ENCODE measurements around the gene SQOR.

DNA sequence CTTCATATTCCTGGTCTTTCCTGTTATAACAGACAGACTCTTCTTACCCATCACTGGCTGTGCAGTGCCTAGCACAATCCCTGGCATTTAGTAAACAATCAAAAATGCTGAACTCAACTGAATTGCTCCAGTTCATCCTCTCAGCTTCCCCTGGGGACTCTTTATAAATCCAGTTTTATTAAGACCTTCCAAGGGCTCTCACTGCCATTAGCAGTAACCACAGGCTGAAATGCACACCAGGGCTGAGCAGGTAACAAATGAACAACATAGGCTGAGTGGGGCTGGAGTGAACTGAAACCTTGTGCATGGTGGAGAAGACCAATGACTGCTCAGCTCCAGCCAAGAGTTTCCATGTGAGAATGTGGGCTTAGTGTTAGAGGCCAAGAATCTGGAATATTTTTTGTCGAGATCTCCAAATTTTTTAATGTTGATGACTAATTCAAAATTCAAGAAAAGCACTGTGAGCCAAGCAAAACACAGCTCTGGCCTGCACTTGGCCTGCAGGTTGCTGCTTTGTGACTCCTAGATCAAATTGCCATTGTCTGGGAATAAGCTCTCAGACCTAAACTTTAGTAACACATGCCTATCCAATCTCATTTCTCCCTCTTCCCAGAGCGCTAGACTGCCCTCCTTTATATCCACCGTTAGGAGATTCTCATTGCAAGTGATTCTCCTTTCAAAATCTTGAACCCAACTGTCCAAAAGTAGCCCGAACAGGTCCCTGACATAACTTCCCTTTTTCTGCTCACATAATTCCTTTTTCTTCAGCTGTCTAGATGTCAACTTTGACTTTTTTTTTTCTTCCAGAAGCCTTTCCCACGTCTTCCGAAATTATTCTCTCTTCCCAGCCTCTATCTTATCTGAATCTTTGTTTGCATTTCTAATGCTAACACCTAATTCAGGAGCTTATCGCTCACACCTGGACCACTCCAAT lies 7.4 kb downstream of the SQOR start:
- TF ChIP-seq, protein P1, sequence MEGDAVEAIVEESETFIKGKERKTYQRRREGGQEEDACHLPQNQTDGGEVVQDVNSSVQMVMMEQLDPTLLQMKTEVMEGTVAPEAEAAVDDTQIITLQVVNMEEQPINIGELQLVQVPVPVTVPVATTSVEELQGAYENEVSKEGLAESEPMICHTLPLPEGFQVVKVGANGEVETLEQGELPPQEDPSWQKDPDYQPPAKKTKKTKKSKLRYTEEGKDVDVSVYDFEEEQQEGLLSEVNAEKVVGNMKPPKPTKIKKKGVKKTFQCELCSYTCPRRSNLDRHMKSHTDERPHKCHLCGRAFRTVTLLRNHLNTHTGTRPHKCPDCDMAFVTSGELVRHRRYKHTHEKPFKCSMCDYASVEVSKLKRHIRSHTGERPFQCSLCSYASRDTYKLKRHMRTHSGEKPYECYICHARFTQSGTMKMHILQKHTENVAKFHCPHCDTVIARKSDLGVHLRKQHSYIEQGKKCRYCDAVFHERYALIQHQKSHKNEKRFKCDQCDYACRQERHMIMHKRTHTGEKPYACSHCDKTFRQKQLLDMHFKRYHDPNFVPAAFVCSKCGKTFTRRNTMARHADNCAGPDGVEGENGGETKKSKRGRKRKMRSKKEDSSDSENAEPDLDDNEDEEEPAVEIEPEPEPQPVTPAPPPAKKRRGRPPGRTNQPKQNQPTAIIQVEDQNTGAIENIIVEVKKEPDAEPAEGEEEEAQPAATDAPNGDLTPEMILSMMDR (conservative IDR thresholded peaks at IDR 0.05 in 1 of 2, IDR thresholded peaks at IDR 0.05 in 1 of 2; ENCODE audit: extremely low read depth in 1 of 2, insufficient read depth in 1 of 2, low read depth in 1 of 2, low read length in 2 of 2), result no peak
- no peak for TF ChIP-seq EZH2 (IDR thresholded peaks at IDR 0.05; ENCODE audit: borderline replicate concordance, low read length)
